ENCODE measurements around the gene NLRX1.
"Not testable (repeated sequence)": the region's sequence is repeated elsewhere in the genome, so short reads cannot be mapped to it uniquely, and the experiment has no call there.

NLRX1 gene

DNA sequence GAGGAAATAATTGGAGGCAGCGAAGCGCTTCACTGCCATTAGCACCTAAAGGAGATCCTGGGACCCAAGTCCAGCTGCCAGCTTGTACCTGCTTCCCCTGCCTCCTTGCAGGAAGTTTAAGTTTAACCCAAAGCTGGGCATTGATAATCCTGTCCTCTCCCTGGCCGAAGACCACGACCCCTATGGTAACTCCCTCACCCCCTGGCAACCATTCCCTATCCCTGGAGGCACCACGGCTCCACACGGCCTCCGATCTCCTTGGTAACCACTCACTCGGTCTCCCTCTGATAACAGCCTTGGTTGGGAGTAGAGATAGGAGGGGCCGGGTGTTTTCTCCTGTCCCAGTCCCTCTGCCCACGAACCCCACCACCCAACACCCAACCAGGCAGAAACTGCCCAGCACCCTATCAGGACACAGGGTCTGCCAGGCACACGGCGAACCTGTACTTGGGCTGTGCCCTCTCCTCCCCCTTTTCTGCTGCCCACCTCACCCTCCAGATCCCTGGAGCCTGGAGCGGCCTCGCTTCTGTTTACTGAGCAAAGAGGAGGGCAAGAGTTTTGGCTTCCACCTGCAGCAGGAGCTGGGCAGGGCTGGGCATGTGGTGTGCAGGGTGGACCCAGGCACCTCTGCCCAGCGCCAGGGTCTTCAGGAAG is 17.6 kb downstream of the NLRX1 start:
- peak; percentile 47 for DNase-seq

DNA sequence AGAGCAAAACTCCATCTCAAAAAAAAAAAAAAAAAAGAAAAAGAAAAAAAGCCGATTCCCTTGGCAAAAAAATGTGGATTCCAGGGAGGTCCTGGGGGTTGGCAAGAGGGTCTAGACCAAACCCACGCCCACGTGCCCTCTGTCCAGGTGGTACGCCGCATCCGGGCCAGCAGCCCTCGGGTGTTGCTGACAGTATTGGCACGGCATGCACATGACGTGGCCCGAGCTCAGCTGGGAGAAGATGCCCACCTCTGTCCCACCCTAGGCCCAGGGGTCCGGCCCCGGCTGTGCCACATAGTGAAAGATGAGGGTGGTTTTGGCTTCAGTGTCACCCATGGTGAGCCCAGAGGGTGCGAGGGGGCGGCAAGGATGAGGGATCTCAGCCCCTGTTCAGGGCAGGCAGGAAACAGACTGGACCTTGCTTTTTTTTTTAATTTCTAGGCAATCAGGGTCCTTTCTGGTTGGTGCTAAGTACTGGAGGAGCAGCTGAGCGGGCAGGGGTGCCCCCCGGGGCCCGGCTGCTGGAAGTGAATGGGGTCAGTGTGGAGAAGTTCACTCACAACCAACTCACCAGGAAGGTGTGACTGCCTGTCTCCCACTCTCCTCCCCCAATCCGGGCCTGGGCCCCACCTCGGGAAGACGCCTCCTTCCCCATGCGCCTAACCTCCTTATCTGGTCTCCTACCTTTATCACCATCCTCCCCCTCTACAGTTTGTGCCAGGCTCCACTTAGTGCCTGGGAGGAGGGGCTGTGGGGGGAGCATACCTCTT is 18.8 kb downstream of the NLRX1 start:
- no peak for DNase-seq

DNA sequence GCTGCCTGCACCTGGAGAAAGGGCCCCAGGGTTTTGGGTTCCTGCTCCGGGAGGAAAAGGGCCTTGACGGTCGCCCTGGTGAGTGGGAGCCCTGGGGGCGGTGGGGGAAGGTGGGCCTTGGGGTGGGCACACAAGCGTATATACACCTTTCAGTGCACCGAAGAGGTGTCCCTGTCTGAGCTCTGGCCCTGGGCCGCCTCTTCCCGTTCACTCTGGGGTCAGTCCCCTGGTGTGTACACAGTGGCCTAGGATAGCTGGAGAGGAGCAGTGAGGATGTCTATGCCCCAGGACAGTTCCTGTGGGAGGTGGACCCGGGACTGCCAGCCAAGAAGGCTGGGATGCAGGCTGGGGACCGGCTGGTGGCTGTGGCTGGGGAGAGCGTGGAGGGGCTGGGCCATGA is 19.5 kb downstream of the NLRX1 start:
- DNase-seq = no peak

DNA sequence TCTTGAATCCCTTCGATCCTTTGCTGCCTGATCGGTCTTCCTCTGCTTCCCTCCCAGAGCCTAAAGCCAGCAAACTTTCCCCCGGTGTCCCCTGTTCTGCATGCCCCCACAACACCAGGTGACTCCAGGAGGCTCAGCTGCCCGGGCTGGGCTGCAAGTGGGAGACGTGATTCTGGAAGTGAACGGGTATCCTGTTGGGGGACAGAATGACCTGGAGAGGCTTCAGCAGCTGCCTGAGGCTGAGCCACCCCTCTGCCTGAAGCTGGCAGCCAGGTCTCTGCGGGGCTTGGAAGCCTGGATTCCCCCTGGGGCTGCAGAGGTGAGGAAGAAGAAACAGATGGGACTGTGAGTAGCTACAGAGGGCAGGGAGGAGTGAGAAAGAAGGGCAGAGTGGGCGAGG is 20.4 kb downstream of the NLRX1 start:
- DNase-seq = no peak

DNA sequence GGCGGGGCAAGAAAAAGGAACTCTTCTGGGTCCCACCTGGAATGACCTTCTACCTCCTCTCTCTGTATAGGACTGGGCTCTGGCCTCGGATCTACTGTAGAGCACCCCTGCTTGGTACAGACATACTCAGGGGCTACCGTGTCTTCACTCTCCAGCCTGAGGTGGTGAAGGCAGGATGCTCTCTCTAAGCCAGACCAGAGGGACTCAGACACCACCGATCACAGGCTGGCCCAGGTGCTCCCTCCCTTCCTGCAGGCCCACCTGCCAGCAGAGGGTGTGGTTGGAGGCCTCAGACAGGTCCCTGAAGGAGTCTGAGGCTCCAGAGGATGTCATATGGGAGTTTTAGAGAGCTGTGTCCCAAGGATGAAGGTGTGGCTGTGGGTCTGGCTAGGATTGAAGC is 20.9 kb downstream of the NLRX1 start:
- no peak for DNase-seq

DNA sequence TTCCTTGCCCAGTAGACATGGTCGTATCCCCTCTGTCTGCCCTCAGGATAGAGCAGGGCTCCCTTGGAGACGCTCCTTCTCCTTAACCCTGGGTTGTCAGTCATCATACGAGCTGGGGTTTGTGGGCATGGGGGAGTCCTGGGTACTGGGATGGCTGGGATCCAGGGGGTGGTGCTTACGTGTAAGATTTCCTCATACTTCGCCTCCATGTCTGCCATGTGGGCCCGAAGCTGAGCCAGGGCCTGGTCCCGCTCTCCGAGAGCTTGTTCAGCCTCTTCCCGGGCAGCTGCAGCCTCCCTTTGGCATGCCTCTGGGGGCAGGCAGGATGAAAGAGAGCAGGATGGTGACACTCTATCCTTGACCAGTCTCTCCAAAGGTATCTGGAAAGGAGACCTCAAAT is 22.0 kb downstream of the NLRX1 start:
- DNase-seq = no peak

DNA sequence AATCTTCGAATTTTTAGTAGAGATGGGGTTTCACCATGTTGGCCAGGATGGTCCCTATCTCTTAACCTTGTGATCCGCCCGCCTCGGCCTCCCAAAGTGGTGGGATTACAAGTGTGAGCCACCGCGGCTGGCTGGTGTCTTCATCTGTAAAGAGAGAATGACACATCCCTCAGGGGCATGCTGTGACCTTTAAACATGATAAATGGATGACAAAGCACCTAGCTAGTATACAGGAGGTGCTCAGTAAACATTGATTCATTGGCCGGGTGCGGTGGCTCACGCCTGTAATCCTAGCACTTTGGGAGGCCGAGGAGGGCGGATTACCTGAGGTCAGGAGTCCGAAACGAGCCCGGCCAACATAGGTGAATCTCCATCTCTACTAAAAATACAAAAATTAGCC is 22.7 kb downstream of the NLRX1 start:
- not testable (repeated sequence) for DNase-seq

DNA sequence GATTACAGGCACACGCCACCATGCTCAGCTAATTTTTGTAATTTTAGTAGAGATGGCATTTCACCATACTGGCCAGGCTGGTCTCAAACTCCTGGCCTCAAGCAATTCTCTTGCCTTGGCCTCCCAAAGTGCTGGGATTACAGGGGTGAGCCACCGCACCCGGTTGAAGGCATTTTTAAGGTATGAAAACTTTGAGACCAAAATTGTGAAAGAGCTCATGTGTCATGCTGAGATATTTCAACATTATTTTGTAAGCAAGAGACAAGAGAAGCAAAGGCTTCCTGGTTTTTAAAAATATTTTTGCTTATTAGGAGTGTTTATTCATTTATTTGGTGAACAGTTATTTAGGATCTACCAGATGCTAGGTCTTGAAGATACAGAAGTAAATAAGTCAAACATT is 23.6 kb downstream of the NLRX1 start:
- DNase-seq = no peak

DNA sequence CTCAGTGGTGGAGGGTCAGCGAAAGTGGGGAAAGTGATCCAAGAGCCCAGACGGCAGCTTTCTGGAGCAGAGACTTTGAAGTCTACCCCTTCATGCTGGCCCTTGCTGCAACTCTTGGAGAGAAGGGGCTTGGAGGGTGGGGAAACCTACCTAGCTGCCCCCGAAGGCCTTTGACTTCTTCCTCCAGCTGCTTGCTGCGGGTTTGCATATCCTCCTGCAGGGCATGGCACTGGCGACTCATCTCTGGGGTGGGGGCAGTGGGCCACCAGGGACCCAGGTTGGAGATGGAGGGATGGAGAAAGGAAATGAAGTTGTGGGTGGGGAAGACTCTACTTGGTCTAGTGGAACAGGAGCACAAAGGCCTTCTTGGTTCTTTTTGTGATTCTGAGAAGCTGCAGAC is 24.5 kb downstream of the NLRX1 start:
- no peak for DNase-seq

DNA sequence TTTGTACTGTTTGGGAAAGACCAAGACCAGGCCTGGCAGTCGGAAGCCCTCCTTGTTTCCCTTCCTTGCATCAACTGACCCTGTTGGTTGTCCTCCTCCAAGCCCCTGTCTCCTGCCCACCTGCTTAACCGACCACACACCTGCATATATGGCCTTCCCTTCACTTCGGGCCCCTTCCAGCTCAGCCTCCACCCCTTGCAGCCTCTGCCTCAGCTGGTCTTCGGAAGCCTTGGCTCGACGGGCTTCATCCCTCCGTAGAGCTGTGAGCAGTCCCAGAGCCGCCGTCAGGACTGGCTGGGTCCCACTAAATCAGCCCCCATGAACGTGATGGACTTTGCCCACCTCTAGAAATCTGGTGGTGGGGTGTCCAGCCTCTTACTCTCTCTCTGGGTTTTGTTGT is 25.1 kb downstream of the NLRX1 start:
- DNase-seq = no peak

DNA sequence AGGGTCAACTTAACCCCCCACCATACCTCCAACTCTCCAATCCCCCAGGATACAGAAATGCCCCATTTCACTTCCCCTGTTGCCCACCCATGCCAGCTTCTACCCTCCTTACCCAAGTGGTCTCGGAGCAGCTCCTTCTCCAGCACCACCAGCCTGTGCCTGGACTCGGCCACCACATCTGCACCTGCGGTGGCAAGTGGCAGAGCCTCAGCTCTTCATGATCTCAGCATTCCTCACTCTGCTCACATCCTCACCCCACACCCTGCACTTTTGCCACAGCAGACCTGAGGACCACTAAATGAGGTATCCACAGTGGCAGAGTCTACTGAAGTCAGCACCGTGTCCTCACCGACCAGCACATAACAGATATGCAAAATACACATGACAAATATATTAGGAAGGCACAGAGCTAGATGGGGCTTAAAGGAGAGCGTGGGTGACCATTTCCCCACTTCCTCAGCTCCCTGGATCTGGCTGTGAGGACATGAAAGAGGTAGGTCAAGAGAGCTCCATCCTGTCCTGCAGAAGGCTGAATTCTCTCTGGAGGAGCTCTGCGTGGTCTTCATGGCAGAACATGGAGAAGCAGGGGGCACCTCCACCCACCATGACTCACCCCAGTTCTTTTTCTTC is 26.4 kb downstream of the NLRX1 start:
- no peak for DNase-seq

DNA sequence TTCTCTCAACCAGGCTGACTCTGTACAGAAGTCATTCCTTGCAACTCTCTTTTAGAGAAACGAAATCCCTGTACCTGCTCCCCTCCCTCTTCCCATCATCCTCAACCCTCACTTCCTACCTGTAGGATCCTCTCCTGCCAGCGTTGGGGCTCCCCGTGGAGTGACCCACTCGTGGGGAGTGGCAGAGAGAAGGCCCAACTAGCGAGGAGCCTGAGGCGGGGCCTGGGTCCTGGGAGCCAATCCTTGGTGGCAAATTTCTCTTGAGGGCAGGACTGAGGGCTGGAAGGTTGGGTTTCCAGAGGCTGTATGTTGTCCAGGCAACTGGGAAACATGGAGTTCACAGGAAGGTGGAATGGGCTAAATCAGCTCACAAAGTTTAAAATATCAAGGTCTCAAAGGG is 27.2 kb downstream of the NLRX1 start:
- no peak for DNase-seq

DNA sequence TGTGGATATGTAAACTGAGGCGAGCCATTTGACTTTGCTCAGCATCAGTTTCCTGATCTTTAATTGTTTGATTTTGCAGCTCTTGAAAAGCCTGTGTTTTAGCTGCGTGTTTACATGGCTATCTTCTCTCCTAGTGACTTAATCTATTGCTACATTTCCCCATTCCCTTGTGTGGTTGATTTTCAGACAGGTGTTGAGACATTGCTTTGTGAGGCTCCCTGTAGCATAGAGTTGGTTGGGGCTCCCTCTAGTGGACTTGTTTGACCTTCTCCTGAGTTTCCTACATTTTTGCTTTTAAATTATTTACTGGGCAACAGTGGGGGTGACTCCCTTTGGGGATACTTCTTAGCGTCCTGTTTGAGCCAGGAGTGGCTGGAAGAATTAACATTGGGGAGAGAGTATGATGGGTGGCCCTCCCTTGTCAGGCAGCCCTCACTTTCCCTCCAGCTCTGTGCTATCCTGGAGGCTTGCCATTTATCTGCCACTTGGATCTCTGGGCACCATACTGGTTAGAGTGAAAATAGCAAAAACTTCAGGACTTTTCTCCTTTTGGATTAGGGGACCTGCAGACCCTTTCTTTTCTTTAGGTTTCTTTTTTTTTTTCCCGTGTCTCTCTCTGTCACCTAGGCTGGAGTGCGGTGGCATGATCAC is 28.4 kb downstream of the NLRX1 start:
- peak; percentile 59 for DNase-seq

DNA sequence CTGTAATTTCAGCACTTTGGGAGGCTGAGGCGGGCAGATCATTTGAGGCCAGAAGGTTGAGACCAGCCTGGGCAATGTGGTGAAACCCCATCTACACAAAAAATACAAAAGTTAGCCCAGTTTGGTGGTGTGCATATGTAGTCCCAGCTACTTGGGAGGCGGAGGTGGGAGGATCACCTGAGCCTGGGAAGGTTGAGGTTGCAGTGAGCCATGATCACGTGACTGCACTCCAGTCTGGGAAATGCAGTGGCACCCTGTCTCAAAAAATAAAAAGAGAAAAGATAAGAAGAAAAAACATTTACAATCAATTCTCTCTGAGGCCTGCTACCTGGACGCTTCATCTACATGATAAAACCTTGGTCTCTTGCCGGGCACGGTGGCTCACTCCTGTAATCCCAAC is 30.4 kb downstream of the NLRX1 start:
- no peak for DNase-seq

DNA sequence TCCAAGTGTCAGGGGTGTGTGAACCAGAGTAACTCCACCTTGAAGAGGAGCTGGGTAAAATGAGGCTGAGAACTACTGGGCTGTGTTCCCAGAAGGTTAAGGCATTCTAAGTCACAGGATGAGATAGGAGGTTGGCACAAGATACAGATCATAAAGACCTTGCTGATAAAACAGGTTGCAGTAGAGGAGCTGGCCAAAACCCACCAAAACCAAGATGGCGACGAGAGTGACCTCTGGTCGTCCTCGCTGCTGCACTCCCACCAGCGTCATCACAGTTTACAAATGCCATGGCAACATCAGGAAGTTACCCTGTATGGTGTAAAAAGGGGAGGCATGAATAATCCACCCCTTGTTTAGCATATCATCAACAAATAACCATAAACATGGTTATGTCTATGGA is 32.7 kb downstream of the NLRX1 start:
- not testable (repeated sequence) for DNase-seq

DNA sequence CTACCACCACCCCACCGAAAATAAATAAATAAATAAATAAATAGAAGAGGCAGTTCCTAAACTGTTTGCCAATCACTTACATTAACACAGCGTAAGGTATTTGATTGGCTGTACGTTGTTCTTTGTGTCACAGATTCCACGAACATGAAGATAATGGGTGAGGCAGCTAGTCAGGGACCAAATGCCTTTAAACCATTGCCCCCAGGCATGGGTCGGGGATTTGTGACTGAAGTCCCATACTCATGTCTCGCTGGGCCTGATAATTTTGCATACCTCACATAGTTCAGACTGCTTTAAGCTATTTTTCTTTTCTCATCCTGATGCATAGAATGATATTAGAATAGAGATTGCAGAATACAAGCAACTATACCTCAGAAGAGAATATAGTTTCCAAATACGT is 34.0 kb downstream of the NLRX1 start:
- DNase-seq = no peak

DNA sequence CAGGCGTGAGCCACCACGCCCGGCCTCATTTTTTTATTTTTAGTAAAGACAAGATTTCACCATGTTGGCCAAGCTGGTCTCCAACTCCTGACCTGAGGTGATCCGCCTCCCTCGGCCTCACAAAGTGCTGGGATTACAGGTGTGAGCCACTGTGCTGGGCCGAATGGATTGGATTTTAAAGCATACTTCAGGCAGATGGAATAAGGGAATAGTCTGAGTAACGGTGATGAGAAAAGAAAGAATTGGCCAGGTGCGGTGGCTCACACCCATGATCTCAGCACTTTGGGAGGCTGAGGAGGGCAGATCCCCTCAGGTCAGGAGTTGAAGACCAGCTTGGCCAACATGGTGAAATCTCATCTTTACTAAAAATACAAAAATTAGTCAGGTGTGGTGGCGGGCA is 35.5 kb downstream of the NLRX1 start:
- no peak for DNase-seq

DNA sequence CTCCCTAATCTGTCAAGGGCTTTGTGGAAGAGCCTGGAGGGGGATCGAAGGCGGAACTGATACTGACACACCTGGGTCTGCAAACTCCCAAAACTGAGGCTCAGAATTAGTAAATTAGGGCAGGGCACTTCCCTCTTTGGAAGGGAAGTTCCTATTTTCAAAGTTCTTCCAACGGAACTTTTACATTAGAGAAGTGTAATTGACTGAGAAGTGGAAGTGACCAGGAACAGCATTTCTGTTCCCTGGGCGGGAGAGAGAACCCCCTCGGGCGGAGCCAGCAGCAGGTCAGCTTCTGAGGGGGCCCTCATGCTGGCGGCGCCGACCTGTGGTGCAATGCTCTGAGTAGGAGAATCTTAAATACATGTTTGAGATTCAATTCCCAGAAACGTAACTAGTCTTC is 36.6 kb downstream of the NLRX1 start:
- DNase-seq = no peak

DNA sequence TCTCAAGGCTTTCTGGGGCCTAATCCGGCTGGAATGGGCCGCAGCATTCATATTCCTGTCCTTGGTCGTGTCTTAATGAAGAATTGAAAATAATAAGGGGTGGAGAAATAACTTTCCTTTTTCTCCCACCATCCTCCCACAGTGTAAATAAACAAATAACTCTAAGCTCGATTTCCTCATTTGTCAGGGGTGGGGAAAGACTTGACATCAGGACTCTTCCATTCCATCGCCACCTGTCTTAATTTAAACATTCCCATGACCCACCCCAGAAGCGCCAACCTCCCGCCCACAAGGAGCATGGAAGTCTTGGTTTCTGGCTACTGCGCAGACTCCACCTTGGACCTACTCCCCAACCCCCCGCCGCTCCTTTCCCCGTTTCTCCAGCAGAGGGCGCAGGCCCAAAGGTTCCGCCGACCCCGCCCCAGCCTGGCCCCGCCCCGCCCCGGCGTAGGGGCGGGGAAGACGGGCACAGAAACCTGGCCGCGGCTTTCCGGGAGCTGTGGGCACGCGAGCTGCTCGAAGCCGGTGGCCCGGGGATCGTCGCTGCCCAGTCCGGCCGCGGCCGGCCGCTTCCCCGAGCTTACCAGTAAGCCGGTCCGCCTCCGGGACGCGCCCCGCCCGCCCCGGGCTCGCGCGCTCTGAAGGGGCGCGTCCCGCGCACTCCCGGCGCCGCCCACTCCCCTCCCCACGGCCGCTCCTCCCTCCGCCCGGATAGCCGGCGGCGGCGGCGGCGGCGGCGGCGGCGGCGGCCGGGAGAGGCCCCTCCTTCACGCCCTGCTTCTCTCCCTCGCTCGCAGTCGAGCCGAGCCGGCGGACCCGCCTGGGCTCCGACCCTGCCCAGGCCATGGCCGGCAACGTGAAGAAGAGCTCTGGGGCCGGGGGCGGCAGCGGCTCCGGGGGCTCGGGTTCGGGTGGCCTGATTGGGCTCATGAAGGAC is 37.3 kb downstream of the NLRX1 start, which contains the start of gene CBL:
Gene CBL (plus strand): TSS at position 766 of the 937 bp plus-strand sequence. CDS start 79 bp downstream, at position 845.
- DNase-seq = peak; percentile 88

DNA sequence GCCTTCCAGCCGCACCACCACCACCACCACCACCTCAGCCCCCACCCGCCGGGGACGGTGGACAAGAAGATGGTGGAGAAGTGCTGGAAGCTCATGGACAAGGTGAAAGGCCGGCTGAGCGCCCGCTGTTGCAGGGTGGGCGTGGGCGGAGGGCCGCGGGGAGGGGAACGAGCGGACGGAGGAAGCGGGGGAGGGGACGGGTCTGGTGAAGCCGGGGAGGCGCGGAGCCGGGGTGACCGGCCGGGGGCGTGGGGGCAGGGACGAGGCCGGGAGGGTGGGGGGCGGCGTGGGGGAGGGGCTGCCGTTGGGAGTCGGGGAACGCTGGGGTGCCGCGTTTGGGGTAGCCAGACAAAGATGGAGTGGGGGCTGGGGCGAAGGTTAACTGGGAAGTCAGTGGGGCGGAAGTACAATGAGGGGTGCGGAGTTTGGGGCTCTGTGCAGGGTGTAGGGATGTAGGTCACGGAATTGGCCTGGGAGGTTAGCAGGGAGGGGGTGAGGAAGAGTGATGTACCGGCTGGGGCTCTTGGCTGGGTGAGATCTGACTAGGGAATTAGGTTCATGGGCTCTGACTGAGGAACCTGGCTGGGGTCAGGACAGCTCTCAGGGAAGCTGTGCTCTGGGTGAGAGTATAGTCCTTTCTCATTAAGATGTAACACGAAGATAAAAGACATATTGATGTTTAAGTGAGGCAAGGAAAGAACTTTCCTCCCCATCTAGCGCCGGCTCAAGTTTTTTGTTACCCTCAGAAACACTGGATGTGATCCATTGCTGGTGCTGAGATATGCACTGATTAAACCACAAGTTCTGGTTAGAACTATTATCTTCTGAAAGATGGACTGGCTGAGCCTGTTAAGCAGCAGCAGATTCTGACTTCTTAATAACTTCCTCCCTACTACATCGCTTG is 38.2 kb downstream of the NLRX1 start:
- no peak for DNase-seq

DNA sequence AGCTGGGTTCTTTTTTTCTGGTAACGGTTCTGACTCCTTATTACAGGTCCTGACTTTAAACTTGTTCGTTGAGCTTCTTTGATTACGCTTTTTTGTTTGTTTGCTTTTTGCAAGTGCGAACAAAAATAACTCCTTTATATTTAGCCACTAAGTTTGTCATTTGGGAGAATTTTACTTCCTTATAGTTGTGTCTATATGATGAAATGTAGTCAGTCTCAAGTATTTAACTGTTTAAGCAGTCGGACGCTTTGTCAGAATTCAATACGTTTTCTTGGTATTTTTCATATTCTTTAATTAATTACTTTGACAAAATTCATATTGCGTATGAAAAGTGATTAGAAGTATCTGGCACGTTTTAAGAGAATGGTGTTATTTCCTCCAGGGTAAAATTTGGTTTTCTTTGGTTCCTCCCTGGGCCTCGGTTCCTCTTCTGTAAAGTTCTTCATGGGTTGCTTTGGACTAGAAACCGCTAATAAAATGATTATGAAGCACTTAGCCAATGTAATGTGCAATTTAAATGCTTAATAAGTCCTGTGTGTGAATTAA is 39.0 kb downstream of the NLRX1 start:
- DNase-seq = no peak
